ENCODE data around the gene TLE2. TPM values are rescaled to one million over a fixed set of nuclear protein-coding genes. Genes with fewer than 3 reads are reported as not detected.

The TLE2 gene
- total and polyA plus RNA-seq, 9 of the 15 experiments (the other 6 are each of a cell fraction or from before 2014, with no cell fraction given) = 0.35 to 13.1 (median 6.2) TPM

- no TSS peak for BruUV-seq (replicated peaks)
- TF ChIP-seq ZBTB2 (IDR thresholded peaks at IDR 0.05) (no peak), ATF3 (IDR thresholded peaks at IDR 0.05) (0 out of 2 replicates have a peak, but pooled peaks have one; percentile 19), ATF3 (CRISPR knock-in tag; conservative IDR thresholded peaks at IDR 0.05) (no peak)
- POLR2A ChIA-PET = interaction anchor here (0.6 to 1.3 kb wide), 3 partner anchors 10 to 69 kb away, joined by 3 read pairs; partner anchors contain the start of gene TLE6
- ATAC-seq (no peak), FAIRE-seq (no peak), DNase-seq (ENCODE audit: extremely low read depth in 1 of 4, low spot score in 3 of 4) (no peak)
- H3K4me2 ChIP-seq (ENCODE audit: insufficient read depth, low read length) = no peak overlapping the region
- no peak overlapping the region for H3K9ac ChIP-seq (ENCODE audit: insufficient read depth in 1 of 2, low read depth in 2 of 2, low read length in 2 of 2)
- no peaks in the 10 kb centered on the region for H3K79me2 ChIP-seq (ENCODE audit: control insufficient read depth, insufficient read depth, low read length)
- 64% methylated on average over 8 of the region's 8 CpGs for WGBS (ENCODE audit: insufficient coverage, low coverage, missing lambda C conversion rate)
- H3K9me1 ChIP-seq (ENCODE audit: control insufficient read depth, insufficient read depth, low read length) = no peaks in the 10 kb centered on the region
- no peaks in the 10 kb centered on the region for H4K20me1 ChIP-seq (replicated peaks; ENCODE audit: control insufficient read depth, insufficient read depth, low read length)
- in situ Hi-C loops (cut with MboI) = no loop called here
- no peak overlapping the region for H3K4me3 ChIP-seq
- intact Hi-C loops (cut with micrococcal nuclease) = no loop called here
- H3K4me1 ChIP-seq (replicated peaks in 1 of 2; ENCODE audit: control insufficient read depth in 2 of 2, insufficient read depth in 2 of 2, low read length in 2 of 2) = peaks cover 5 to 9% of the 10 kb centered on the region in 2 experiments; a peak in 4 of 5 replicates
- no peak overlapping the region for H3K27ac ChIP-seq (ENCODE audit: extremely low read depth, low read depth, low read length)
- H3K9me3 ChIP-seq (replicated peaks; ENCODE audit: control insufficient read depth, insufficient read depth, low read depth, low read length) = no peaks in the 10 kb centered on the region
- H3K36me3 ChIP-seq (ENCODE audit: control insufficient read depth, insufficient read depth, low read length) = no peaks in the 10 kb centered on the region
- H3K27me3 ChIP-seq (ENCODE audit: control insufficient read depth in 2 of 2, insufficient read depth in 2 of 2, low read length in 2 of 2) = no peaks in the 10 kb centered on the region
- no peak overlapping the region for H2AFZ ChIP-seq (ENCODE audit: low read depth, low read length)
- CTCF ChIA-PET (ENCODE audit: low intra/inter-chr PET ratio) = no interaction called here
Observed at GRCh38 chr19:2967972-2968371, 61.1 kb downstream of the TLE2 start.
